ENCODE measurements around the gene RPS6KA5. TPM values are rescaled to one million over a fixed set of nuclear protein-coding genes. Genes with fewer than 3 reads are reported as not detected.

Gene RPS6KA5
- total and polyA plus RNA-seq, 4 donors: 3.3 to 10.7 (median 7.8) TPM

DNA sequence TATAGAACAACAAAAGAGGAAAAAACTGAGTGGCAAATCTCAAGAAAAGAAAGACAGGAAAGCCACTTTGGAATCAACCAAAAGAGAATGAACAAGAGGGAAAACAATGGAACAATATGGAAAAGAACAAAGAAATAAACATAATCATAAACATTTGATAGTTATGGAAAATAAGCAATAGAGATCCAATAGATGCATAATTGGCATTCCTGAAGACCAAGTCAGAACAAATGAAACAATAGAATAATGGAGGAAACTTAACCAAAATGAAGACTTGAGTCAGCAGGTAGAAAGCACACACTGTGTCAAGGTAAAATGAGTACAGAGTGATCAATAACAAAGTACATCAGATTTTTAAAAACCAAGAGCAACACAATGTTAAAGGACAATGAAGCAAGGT, 10.1 kb upstream of the RPS6KA5 start:
- Histone ChIP-seq H3K27ac (ENCODE audit: low read depth, low read length) (no peak overlapping the region), H3K9me3 (ENCODE audit: control insufficient read depth, insufficient read depth, low read length) (no peaks in the 10 kb centered on the region), H3K4me1 (ENCODE audit: control insufficient read depth, insufficient read depth, low read length) (no peaks in the 10 kb centered on the region), H3K36me3 (ENCODE audit: control insufficient read depth, insufficient read depth, low read length) (no peaks in the 10 kb centered on the region), H3K4me3 (ENCODE audit: low read depth, low read length) (no peak overlapping the region), H3K27me3 (ENCODE audit: control insufficient read depth, insufficient read depth, low read length) (no peaks in the 10 kb centered on the region)
- no peak for DNase-seq (ENCODE audit: low read depth in 4 of 6, low spot score in 6 of 6)

DNA sequence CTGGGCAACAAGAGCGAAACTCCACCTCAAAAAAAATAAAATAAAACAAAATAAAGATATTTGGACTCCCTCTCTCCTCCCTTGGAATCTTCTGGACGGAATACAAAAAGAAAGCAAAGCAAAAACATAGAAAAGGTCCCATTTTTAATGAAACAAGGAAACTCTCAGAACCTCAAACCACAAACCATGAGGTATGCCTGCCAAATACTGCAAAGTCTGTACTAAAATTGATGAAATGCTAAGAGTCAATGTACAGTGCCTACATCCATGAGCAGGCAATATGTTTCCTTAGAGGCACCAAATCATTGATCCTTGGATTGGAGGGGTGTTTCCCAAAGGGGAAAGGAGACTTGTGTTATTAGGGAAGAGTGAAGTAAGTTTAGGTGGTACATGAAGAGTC, 8.2 kb upstream of the RPS6KA5 start:
- Histone ChIP-seq H3K4me3 (ENCODE audit: low read depth, low read length) (no peak overlapping the region), H3K9me3 (ENCODE audit: control insufficient read depth, insufficient read depth, low read length) (no peaks in the 10 kb centered on the region), H3K4me1 (ENCODE audit: control insufficient read depth, insufficient read depth, low read length) (no peaks in the 10 kb centered on the region), H3K36me3 (ENCODE audit: control insufficient read depth, insufficient read depth, low read length) (no peaks in the 10 kb centered on the region), H3K27ac (ENCODE audit: low read depth, low read length) (no peak overlapping the region), H3K27me3 (ENCODE audit: control insufficient read depth, insufficient read depth, low read length) (no peaks in the 10 kb centered on the region)
- no peak for DNase-seq (ENCODE audit: low read depth in 4 of 6, low spot score in 6 of 6)
- 100% methylated on average over 1 of the region's 2 CpGs for WGBS (ENCODE audit: insufficient coverage)

- DNase-seq (ENCODE audit: low read depth in 4 of 6, low spot score in 6 of 6): no peak
These were observed 6.7 kb upstream of the RPS6KA5 start for GRCh38 chr14:91067186-91067585.

DNA sequence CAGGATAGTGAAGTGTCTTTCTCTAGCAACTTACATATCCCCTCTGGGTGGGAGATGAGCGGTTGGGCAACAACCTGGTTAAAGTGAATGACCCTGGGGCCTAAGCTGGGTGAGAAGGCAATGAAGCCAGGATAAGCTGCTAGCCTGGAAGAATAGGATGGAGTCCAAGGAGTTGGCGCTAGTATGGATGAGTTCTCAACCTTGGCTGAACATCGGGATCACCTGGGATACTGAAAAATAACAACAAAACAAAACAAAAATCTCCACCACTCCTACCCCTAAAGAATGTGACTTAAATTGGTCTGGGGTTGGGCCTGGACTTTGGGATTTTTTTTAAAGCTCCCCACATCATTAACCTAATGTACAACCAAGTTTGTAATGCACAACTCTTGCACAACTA, 4.8 kb upstream of the RPS6KA5 start:
- no peak overlapping the region for H3K4me3 ChIP-seq (ENCODE audit: low read depth, low read length)
- H3K27ac ChIP-seq (ENCODE audit: low read depth, low read length): no peak overlapping the region
- no peak for DNase-seq (ENCODE audit: low read depth in 4 of 6, low spot score in 6 of 6)
- no peaks in the 10 kb centered on the region for H3K9me3 ChIP-seq (ENCODE audit: control insufficient read depth, insufficient read depth, low read length)
- no peaks in the 10 kb centered on the region for H3K36me3 ChIP-seq (ENCODE audit: control insufficient read depth, insufficient read depth, low read length)
- H3K4me1 ChIP-seq (ENCODE audit: control insufficient read depth, insufficient read depth, low read length): no peaks in the 10 kb centered on the region
- no peaks in the 10 kb centered on the region for H3K27me3 ChIP-seq (ENCODE audit: control insufficient read depth, insufficient read depth, low read length)
- WGBS (ENCODE audit: insufficient coverage): no CpG with 5 or more reads among the region's 3 CpGs

More at GRCh38 chr14:91067186-91067585, 6.7 kb upstream of the RPS6KA5 start:
- H3K4me3 ChIP-seq (ENCODE audit: low read depth, low read length): no peak overlapping the region
- H3K4me1 ChIP-seq (ENCODE audit: control insufficient read depth, insufficient read depth, low read length): no peaks in the 10 kb centered on the region
- H3K27ac ChIP-seq (ENCODE audit: low read depth, low read length): no peak overlapping the region
- H3K27me3 ChIP-seq (ENCODE audit: control insufficient read depth, insufficient read depth, low read length): no peaks in the 10 kb centered on the region
- WGBS (ENCODE audit: insufficient coverage): no CpG with 5 or more reads among the region's 1 CpG
- H3K9me3 ChIP-seq (ENCODE audit: control insufficient read depth, insufficient read depth, low read length): no peaks in the 10 kb centered on the region
- no peaks in the 10 kb centered on the region for H3K36me3 ChIP-seq (ENCODE audit: control insufficient read depth, insufficient read depth, low read length)

GRCh38 chr14:91063119-91063518, 2.7 kb upstream of the RPS6KA5 start:
- Histone ChIP-seq H3K27me3 (ENCODE audit: control insufficient read depth, insufficient read depth, low read length) (no peaks in the 10 kb centered on the region), H3K9me3 (ENCODE audit: control insufficient read depth, insufficient read depth, low read length) (no peaks in the 10 kb centered on the region), H3K36me3 (ENCODE audit: control insufficient read depth, insufficient read depth, low read length) (no peaks in the 10 kb centered on the region), H3K4me3 (ENCODE audit: low read depth, low read length) (no peak overlapping the region), H3K4me1 (ENCODE audit: control insufficient read depth, insufficient read depth, low read length) (peaks cover 4% of the 10 kb centered on the region), H3K27ac (ENCODE audit: low read depth, low read length) (no peak overlapping the region)
- no peak for DNase-seq (ENCODE audit: low read depth in 4 of 6, low spot score in 6 of 6)

GRCh38 chr14:91062600-91062999, 2.2 kb upstream of the RPS6KA5 start:
- Histone ChIP-seq H3K27me3 (ENCODE audit: control insufficient read depth, insufficient read depth, low read length) (no peaks in the 10 kb centered on the region), H3K9me3 (ENCODE audit: control insufficient read depth, insufficient read depth, low read length) (no peaks in the 10 kb centered on the region), H3K4me1 (ENCODE audit: control insufficient read depth, insufficient read depth, low read length) (peaks cover 4% of the 10 kb centered on the region), H3K36me3 (ENCODE audit: control insufficient read depth, insufficient read depth, low read length) (no peaks in the 10 kb centered on the region), H3K27ac (ENCODE audit: low read depth, low read length) (no peak overlapping the region), H3K4me3 (ENCODE audit: low read depth, low read length) (no peak overlapping the region)
- no peak for DNase-seq (ENCODE audit: low read depth in 4 of 6, low spot score in 6 of 6)
- 77% methylated on average over 1 of the region's 2 CpGs for WGBS (ENCODE audit: insufficient coverage)

GRCh38 chr14:91061056-91061887, 831 bp upstream of the RPS6KA5 start:
- no peaks in the 10 kb centered on the region for H3K36me3 ChIP-seq (ENCODE audit: control insufficient read depth, insufficient read depth, low read length)
- H3K4me1 ChIP-seq (ENCODE audit: control insufficient read depth, insufficient read depth, low read length): peaks cover 4% of the 10 kb centered on the region
- no peaks in the 10 kb centered on the region for H3K27me3 ChIP-seq (ENCODE audit: control insufficient read depth, insufficient read depth, low read length)
- peak in 1 of 6 donors; percentile 4 for DNase-seq (ENCODE audit: low read depth in 4 of 6, low spot score in 6 of 6)
- H3K9me3 ChIP-seq (ENCODE audit: control insufficient read depth, insufficient read depth, low read length): no peaks in the 10 kb centered on the region
- peak overlapping the region; percentile 92 for H3K4me3 ChIP-seq (ENCODE audit: low read depth, low read length)
- 0% methylated on average over 14 of the region's 26 CpGs for WGBS (ENCODE audit: insufficient coverage)
- peak overlapping the region; percentile 76 for H3K27ac ChIP-seq (ENCODE audit: low read depth, low read length)

GRCh38 chr14:91059576-91060350, 678 bp downstream of the RPS6KA5 start:
- peaks cover 4% of the 10 kb centered on the region for H3K4me1 ChIP-seq (ENCODE audit: control insufficient read depth, insufficient read depth, low read length)
- DNase-seq (ENCODE audit: low read depth in 4 of 6, low spot score in 6 of 6): peak in 4 of 6 donors; percentile 6 to 58 (median 32)
- WGBS (ENCODE audit: insufficient coverage): 0% methylated on average over 59 of the region's 72 CpGs

GRCh38 chr14:91058042-91058581, 2.3 kb downstream of the RPS6KA5 start:
- no peak overlapping the region for H3K4me3 ChIP-seq (ENCODE audit: low read depth, low read length)
- no peak overlapping the region for H3K27ac ChIP-seq (ENCODE audit: low read depth, low read length)
- no peaks in the 10 kb centered on the region for H3K27me3 ChIP-seq (ENCODE audit: control insufficient read depth, insufficient read depth, low read length)
- no peak for DNase-seq (ENCODE audit: low read depth in 4 of 6, low spot score in 6 of 6)
- H3K36me3 ChIP-seq (ENCODE audit: control insufficient read depth, insufficient read depth, low read length): no peaks in the 10 kb centered on the region
- H3K9me3 ChIP-seq (ENCODE audit: control insufficient read depth, insufficient read depth, low read length): no peaks in the 10 kb centered on the region
- H3K4me1 ChIP-seq (ENCODE audit: control insufficient read depth, insufficient read depth, low read length): peaks cover 4% of the 10 kb centered on the region
- no CpG with 5 or more reads among the region's 6 CpGs for WGBS (ENCODE audit: insufficient coverage)

More at GRCh38 chr14:91059576-91060350, 678 bp downstream of the RPS6KA5 start:
- Histone ChIP-seq H3K4me3 (ENCODE audit: low read depth, low read length) (peak overlapping the region; percentile 92), H3K27ac (ENCODE audit: low read depth, low read length) (peak overlapping the region; percentile 99), H3K27me3 (ENCODE audit: control insufficient read depth, insufficient read depth, low read length) (no peaks in the 10 kb centered on the region), H3K9me3 (ENCODE audit: control insufficient read depth, insufficient read depth, low read length) (no peaks in the 10 kb centered on the region), H3K36me3 (ENCODE audit: control insufficient read depth, insufficient read depth, low read length) (no peaks in the 10 kb centered on the region)

All from spinal cord (tissue), 10 donors.